Smooth muscle cell of the brain vasculature (primary cell): Measurements from ENCODE around the gene PPARA.
"Not testable (repeated sequence)": the region's sequence is repeated elsewhere in the genome, so short reads cannot be mapped to it uniquely, and the experiment has no call there.

Experiments used
- DNase-seq: peaks from one replicate; pipeline ENCODE4 v3.0.0-alpha.2; 2012; ENCODE audit warnings: low read depth, low spot score

PPARA gene

DNA sequence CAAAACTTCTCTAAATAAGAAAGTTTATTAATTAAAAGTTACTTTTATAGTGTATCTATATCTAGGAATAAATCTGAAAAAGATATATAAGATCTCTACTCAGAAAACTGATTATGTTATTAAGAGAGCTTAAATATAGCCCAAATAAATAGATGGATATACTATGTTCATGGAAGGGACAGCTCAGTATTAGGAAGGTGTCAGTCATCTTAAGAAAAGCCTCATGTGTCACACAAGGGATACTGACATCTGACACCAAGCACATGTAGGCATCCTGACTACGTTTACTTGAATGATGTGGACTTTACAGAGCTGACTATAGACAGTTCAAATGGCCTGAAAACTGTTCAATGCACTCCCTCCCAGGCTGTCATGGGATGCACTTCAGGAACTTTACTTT lies 19.3 kb downstream of the PPARA start:
- no peak for DNase-seq

DNA sequence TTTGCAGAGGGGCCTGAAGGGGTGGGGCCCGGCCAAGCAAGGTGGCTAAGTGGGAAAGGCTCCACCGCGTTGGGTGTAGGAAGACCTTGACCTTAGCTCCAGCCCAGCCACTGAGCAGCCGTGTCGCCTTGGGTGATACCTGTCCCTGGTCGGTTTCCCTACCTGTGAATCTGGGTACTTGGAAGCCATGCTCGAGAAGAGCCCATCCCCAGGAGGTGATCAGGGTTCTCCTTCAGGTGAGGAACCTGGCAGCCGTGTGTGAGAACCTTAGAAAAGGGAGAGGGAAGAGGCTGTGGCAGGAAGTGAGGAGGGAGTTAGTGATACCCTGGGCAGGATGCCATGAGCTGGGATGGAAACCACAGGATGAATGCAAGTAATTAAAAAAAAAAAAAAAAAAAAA lies 21.6 kb downstream of the PPARA start:
- no peak for DNase-seq

DNA sequence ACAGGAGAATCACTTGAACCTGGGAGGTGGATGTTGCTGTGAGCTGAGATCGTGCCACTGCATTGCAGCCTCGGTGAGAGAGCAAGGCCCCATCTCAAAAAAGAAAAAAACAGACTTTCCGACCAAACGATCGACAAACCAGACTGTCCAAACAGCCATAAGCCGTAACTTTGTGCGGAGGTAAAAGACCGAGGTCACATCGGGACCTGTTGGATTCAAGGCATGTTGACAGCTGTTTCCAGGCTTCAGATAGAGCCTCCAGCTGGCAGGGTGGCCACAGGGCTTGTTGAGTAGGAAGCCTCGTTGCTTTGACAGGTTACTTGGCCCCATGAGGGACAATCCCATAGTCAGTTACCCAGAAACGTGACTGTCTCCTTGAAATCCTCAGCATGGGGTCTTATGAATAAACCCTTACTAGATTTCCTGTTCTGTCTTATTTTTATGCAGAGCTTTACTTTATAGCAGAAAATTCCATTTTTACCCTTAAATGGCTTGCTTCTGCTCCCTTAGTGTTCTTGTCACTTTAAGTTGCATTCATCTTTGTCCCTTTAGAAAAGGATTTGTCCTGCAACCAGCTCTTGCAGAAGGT lies 22.3 kb downstream of the PPARA start:
- DNase-seq, result no peak

DNA sequence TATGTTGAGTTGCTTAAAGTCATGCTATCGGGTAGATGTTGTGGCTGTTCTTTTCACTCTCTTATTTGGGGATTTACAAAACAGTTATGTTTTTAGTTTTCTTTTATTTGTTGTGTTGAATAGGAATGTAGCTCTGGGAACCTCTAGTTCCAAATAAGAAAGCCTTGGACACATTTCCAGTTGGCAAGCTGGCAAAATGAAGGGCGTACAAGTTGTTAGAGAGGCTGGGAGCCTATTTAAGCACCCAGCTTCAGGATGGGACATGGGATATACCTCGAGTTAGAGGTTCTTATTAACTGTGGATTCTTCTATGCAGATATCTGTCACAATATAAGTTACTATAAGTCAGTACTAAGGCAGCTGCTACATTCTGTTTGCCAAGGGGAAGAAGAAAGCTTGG lies 22.8 kb downstream of the PPARA start:
- no peak for DNase-seq

DNA sequence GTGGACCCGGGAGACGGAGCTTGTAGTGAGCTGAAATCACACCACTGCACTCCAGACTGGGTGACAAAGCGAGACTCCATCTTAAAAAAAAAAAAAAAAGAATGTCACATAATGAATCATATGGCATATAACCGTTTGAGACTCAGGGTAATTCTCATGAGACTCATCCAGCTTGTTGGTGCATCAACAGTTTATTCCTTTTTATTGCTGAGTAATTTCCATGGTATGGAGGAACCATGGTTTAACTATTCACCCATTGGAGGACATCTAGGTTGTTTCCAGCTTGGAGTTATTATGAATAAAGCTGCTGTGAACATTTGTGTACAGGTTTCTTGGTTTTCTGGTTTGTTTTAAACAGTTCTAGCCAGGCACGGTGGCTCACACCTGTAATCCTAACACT lies 25.3 kb downstream of the PPARA start:
- DNase-seq, result no peak

DNA sequence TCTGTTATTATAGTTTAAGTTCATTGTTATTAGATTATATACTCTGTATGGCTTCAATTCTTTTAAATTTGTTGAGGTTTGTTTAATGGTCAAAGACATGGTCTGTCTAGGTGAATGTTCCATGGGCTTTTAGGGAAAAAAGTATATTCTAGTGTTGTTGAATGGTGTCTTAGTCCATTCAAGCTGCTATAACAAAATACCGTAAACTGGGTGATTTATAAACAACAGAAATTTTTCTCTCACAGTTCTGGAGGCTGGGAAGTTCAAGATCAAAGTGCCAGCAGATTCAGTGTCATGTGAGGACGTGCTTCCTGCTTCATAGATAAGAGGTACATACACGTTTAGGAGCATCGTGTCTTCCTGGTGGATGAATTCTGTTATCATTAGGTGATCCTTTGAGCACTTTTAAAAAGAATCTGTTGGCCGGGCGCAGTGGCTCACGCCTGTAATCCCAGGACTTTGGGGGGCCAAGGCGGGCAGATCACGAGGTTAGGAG lies 26.2 kb downstream of the PPARA start:
- no peak for DNase-seq

DNA sequence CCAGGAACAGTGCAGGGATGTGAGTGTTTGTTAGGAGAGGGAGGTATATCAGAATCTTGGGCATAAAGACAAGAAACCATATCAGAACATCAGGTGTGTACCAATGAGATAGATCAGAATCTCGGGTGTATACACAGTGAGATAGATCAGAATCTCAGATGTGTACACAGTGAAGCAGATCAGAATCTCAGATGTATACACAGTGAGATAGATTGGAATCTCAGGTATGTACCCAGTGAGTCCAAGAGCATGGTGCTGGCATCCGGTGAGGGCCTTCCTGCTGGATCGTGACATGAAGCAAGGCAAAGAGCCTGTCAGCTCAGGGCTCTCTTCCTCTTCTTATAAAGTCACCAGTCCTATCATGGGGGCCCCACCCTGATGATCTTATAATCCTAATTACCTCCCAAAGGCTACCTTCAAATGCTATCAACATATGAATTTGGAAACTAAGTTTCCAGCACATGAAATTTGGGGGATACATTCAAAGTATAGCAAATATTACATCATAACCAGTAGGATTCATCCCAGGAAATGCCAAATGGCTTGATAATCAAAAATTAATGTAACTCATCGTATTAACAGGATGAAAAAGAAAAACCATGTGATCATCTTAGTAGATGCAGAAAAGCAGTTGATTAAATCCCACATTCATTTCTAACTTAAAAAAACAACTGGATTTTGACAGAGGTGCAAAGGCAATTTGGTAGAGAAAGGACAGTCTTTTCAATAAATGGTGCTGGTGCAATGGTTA lies 28.6 kb downstream of the PPARA start:
- no peak for DNase-seq

DNA sequence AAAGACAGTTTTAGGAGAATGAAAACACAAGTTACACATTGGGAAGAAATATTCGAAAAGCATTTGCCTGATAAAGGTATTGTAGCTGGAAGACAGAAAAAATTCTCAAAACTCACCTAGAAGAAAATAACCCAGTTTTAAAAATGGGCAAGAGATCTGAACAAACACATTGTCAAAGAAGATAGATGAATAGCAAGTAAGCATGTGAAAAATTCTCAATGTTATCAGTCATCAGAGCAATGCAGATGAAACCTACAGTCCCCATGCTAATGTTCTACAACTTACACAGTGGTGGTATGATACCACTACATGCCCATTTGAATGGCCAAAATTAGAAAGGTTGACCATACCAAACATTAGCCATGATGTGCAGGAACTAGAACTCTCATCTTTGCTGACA lies 29.4 kb downstream of the PPARA start:
- DNase-seq, result no peak

DNA sequence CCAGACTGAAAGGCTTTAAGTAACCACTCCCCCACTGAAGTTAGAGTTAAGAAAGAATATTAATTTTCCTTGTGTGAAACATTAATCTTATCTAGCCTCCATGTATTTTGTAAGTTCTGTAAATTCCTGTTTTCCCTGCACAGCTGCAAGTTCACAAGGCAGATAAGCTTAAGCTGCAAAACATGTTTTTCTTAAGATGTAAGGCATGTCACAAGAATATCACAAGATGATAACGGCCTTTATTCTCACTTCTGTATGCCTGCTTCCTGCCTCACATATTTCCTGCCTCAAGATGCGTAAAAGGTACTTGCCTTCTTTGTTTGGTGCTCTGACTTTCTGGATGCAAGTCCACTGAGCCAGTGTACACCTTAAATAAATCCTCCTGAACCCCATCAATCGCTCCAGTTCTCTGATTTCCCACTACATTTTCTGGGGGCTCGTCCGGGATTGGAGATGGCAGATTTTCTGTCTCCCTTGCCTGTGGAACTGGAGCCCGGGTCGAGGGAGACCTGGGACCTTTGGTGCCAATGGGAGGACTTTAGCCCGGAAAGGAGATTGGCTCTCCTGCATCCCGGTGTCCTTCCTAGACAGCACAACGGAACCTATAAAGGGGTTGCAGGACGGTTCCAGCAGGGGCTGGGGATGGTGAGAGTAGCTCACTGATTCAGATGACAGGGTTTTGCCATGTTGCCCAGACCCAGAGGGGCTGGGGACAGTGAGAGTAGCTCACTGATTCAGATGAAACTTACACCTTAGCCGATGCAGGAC lies 30.2 kb downstream of the PPARA start:
- no peak for DNase-seq

DNA sequence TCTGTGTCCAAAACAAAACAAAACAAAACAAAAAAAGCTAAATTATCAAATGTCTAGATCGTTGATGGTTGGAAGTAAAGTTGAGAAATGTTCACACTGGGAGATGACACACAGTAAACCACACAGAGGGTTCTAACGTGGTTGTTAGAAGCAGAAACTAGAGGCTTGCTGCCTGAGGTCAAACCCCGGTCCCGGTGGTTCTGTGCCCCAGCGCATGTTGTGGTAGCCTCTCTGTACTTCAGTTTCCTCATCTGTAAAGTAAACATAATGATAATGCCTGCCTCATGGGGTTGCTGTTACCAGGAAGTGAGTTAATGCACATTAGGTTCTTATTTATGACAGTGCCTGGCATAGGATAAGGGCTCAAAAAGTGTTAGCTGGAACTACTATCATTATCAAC lies 33.4 kb downstream of the PPARA start:
- no peak for DNase-seq

DNA sequence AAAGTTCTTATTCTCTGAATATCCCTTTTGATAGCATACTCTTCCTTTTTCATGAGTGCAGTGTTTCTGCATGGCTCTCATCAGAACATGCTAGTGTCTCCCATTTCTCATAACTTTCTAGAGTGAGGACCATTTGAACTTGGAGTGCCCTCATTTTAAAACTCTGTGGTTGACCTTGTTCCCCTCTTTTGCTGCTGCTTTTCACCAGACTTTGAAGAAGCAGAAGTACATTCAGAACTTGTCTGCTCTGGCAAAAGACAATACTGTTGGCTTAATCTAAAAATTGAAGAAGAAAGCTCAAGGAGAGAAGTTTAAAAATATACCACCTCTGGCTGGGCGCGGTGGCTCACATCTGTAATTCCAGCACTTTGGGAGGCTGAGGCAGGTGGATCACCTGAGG lies 35.0 kb downstream of the PPARA start:
- DNase-seq, result no peak

DNA sequence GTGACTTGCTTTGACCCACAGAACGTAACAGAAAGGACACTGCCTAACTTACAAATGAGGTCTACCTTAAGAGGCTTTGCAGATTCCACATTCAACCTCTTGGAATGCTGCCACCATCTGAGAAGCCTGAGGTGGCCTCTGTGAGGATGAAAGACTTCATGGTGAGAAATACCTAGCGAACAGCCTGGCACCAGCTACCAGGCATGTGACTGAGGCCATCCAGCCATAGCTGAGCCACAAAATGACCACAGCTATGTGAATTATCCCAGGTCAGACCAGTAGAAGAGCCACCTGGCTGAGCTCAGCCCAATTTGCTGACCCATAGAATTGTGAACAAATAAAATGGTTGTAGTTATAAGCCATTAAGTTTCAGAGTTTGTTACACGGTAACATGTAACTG lies 37.5 kb downstream of the PPARA start:
- DNase-seq, result no peak

DNA sequence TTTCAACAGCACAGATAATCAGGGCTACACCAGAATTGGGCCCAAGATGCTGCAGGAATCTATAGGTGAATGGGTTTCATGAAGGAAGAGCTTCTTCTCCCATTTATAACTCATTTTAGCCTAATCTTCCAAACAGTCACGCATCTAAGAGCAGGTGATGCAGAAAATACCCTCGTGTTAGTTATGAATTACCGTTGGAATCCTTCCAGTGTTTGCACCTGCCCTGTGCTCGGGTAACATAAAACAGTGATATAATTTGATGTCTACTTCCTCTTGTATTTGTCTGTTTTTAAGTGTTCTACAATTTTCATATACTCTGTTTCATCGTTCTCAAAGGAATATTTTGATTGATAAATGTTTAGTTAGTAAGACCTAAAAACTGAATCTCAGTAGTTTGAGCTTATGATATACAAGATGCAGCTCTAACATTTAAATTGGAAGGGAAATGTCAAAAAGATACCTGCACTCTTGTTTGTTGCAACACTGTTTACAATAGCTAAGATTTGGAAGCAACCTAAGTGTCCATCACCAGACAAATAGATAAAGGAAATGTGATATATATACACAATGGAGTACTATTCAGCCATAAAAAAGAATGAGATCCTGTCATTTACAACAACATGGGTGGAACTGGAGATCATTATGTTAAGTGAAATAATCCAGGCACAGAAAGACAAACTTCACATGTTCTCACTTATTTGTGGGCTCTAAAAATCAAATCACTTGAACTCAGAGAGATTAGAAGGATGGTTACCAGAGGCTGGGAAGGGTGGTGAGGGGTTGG lies 42.1 kb downstream of the PPARA start:
- DNase-seq, result no peak

DNA sequence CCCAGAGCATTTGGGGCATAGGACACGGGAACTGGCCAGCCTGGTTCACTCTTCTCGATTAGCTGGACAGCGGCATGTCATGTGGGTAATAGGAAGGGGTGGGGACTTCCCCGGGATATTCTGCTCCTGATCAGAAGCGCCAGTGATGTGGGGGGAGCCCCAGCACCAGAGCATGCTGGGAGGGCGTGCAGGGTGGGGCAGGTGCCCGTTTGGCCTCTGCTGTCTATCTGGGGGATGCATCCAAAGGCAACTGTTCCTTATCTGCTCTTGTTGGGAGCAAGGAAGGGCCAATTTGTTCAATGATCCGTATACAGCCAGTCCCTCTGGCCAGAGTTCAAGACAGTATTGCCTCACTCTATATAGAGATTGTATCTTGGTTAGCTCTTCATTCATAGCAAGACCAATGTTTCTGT lies 43.6 kb downstream of the PPARA start:
- no peak for DNase-seq

DNA sequence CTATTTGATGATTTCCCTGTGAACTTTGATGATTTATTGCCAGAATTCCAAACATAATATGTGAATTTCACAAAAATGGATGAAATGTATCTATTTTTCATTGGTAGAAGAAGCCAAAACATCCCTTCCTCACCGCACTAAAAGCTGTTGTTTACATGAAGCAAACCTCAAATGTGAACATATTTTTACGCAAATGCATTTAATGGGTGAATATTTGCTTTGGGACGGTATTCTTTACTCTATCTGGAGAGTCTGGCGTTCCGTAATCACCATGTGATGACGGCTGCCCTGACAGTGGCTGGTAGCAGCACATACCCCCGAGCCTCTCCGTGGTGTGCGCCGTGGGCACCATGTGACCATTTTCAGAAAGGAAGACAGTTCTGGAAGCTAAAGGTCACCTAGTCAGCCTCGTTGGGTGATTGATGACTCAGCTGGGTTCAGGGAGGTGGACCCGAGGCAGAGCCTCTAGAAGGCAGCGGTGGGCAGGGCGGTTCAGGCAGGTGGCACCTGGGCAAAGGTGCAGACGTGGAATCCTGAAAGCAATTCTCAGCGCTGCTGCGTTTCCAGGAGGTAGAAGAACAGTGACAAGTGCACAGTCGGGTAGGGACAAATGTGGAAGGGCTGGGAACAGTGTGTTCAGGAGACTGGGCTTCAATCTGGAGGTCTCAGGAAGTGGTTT lies 45.3 kb downstream of the PPARA start:
- DNase-seq, result no peak

DNA sequence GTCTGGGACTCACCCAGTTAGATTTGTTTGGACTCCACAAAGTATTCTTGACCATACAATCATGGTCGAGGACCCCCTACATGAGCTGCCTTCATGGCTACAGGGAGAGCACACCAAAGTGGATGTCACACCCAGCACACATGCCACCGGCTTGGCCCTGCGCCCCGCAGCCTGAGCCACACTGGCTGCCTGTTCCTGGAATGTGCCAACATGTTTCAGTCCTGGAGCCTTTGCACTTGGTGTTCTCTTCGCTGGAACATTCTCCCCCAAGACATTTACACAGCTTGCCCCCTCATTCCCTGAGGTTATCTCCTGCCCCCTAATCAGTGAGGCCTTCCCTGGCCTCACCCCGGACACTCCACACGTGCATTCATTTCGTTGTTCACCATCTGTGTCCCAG lies 46.0 kb downstream of the PPARA start:
- no peak for DNase-seq

DNA sequence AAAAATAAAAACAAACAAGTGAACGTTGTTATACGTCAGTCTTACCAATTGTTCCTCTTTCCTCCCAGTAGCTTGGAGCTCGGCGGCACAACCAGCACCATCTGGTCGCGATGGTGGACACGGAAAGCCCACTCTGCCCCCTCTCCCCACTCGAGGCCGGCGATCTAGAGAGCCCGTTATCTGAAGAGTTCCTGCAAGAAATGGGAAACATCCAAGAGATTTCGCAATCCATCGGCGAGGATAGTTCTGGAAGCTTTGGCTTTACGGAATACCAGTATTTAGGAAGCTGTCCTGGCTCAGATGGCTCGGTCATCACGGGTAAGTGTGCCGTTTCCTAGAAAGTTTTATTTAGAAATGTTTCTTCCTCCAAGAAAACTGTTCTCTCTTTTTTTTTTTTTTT lies 47.9 kb downstream of the PPARA start:
- DNase-seq, result no peak

DNA sequence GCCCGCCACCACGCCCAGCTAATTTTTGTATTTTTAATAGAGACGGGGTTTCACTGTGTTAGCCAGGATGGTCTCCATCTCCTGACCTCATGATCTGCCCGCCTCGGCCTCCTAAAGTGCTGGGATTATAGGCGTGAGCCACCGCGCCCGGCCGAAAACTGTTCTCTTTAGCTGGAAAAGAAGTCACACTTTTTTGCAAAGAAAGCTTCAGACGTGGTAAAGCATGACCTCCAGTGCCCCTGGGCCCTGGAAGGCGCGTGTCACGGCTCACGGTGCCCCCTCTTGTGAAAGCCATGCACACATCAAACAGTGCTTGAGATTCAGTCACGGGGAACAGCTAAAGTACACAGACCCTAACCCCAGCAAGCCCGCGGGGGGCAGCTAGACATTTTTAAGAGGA lies 48.5 kb downstream of the PPARA start:
- DNase-seq, result not testable (repeated sequence)

DNA sequence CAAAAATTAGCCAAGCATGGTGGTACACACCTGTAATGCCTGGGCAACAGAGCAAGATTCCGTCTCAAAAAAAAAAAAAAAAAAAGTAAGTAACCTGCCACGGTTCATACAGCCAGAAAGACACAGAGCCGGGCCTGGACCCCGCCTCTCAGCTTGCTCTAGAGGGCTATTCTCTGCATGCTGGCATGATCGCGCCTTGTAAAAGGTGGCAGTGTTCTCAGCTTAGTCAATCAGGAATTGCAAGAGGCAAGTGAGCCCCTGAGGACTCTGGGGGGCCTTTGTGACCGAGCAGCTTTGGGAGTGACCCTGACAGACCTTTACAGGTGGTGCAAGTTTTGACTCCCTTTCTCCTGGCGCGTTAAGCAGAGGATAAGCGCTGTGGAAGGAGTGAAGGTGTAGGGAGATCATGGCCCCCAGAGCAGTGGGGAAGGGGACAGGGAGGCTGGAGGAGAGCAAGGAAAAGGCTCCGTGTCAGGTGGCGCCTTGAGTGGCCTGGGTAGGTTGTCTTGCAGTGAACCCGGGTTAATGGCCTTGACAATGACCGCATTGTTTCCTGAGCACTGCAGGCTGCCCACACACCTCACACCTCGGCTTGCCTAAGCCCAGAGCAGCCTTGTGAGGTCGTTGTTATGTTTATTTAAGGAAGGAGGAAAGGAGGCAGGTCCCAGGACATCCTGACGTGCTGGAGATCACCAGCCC lies 50.9 kb downstream of the PPARA start:
- no peak for DNase-seq

DNA sequence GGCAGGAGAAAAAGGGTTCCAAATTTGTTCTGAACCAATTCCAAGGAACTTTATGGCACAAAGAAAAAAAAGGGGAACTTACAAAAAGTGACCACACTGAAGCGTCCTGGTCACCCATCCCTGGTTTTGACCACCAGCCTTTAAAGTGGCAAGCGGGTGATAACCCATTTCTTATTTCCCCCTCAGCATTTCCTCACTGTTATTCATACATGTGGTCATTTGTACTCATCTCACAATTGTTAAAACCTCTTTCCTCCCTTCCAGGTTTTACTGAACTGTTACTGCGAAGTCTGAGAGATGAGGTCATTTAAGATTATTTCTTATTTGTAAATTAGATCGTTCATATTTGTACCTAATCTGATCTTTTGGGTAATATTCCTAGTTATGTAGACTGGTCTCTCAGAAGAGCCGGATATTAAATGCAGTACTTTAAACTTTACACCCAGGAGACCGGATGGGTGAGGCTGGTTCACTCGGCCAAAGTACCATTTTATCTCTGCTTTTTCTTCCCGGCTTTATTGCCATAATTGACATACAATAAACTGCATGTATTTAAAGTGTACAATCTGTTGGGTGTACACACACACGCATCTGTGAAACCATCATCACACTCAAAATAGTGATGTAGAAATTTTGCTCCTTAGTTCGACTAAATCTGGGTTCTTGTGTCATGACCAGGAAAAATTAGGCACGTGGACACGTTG lies 52.7 kb downstream of the PPARA start:
- DNase-seq, result no peak
